Measurements from ENCODE around the gene KCNIP1. TPM values are rescaled to one million over a fixed set of nuclear protein-coding genes. Genes with fewer than 3 reads are reported as not detected.

Gene KCNIP1
- total and polyA plus RNA-seq, 10 of the 15 experiments (the other 5 are each of a cell fraction or from before 2014, with no cell fraction given): not detected

DNA sequence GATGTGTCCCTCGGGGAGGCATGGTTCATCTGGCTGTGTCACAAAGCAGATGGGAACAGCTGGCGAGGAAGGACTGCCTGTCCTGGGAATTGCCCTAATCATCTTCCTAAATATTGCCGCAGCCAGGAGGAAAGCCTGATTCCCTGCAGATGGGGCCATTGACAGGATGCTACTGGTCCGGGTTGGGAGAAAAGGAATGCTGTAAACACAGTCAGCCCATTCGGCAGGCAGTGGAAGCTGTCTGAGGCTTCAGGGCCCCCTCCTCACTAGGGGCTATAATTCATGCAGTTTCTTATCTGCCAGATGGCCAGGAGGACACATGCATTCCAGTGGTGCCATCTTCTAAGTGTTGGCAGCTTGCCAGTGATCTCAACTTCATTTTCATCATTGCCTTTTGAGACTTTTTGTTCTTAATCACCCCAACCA, 110.3 kb downstream of the KCNIP1 start (continued):
- TF ChIP-seq, protein P1, sequence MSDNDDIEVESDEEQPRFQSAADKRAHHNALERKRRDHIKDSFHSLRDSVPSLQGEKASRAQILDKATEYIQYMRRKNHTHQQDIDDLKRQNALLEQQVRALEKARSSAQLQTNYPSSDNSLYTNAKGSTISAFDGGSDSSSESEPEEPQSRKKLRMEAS (IDR thresholded peaks at IDR 0.05; ENCODE audit: low read depth, low read length): no peak

- H3K27ac ChIP-seq (ENCODE audit: control insufficient read depth, insufficient read depth): no peak overlapping the region
- FAIRE-seq (no peak), DNase-seq (ENCODE audit: low read depth, low spot score) (no peak), ATAC-seq (no peak)
- no peak overlapping the region for H3K9ac ChIP-seq (ENCODE audit: control insufficient read depth, insufficient read depth, low read length)
- no peaks in the 10 kb centered on the region for H3K79me2 ChIP-seq (ENCODE audit: control insufficient read depth, insufficient read depth, low read length)
- ChIA-PET CTCF (interaction anchor here (1.1 kb wide), 1 partner anchor 188 kb away, joined by 4 read pairs; no protein-coding TSS in a partner anchor), RAD21 (ENCODE audit: unreplicated experiment) (interaction anchor here (1.1 kb wide), 1 partner anchor 20 kb away, joined by 3 read pairs; no protein-coding TSS in a partner anchor), POLR2A (interaction anchor here (0.6 kb wide), 1 partner anchor 505 kb away, joined by 3 read pairs; no protein-coding TSS in a partner anchor), SMC1A (ENCODE audit: uncharacterized antibody, unreplicated experiment) (no interaction called here)
- no TSS peak for BruUV-seq (replicated peaks)
- intact Hi-C loops (cut with micrococcal nuclease; ENCODE audit: unreplicated experiment): no loop called here
- 9% methylated on average over 7 of the region's 7 CpGs for WGBS (ENCODE audit: insufficient coverage, insufficient replicate concordance, low lambda C conversion rate, missing lambda C conversion rate)
- no peak overlapping the region for H2AFZ ChIP-seq (ENCODE audit: control insufficient read depth, low read depth, low read length)
- H3K9me3 ChIP-seq (replicated peaks; ENCODE audit: control insufficient read depth, insufficient read depth, low read length): no peaks in the 10 kb centered on the region
- no peak overlapping the region for H3K4me2 ChIP-seq (ENCODE audit: control insufficient read depth, insufficient read depth)
- H3K27me3 ChIP-seq (replicated peaks in 1 of 2; ENCODE audit: control insufficient read depth in 2 of 2, insufficient read depth in 2 of 2, low read length in 1 of 2): peaks cover 2 to 4% of the 10 kb centered on the region in 2 experiments; a peak in 2 of 4 replicates
- H3K4me1 ChIP-seq (ENCODE audit: control insufficient read depth, insufficient read depth, low read length): no peaks in the 10 kb centered on the region
- in situ Hi-C loops (cut with MboI): no loop called here
- H3K4me3 ChIP-seq: no peak overlapping the region
- no peaks in the 10 kb centered on the region for H3K36me3 ChIP-seq (ENCODE audit: control insufficient read depth in 2 of 2, insufficient read depth in 2 of 2, low read length in 1 of 2)
- H4K20me1 ChIP-seq (ENCODE audit: control insufficient read depth, insufficient read depth): no peaks in the 10 kb centered on the region
- TF ChIP-seq CHD4 (IDR thresholded peaks at IDR 0.05): no peak
- TF ChIP-seq POU2F2 (IDR thresholded peaks at IDR 0.05; ENCODE audit: borderline replicate concordance, low read depth, low read length): no peak
- TF ChIP-seq YBX1 (IDR thresholded peaks at IDR 0.05): no peak
- TF ChIP-seq, protein P2, sequence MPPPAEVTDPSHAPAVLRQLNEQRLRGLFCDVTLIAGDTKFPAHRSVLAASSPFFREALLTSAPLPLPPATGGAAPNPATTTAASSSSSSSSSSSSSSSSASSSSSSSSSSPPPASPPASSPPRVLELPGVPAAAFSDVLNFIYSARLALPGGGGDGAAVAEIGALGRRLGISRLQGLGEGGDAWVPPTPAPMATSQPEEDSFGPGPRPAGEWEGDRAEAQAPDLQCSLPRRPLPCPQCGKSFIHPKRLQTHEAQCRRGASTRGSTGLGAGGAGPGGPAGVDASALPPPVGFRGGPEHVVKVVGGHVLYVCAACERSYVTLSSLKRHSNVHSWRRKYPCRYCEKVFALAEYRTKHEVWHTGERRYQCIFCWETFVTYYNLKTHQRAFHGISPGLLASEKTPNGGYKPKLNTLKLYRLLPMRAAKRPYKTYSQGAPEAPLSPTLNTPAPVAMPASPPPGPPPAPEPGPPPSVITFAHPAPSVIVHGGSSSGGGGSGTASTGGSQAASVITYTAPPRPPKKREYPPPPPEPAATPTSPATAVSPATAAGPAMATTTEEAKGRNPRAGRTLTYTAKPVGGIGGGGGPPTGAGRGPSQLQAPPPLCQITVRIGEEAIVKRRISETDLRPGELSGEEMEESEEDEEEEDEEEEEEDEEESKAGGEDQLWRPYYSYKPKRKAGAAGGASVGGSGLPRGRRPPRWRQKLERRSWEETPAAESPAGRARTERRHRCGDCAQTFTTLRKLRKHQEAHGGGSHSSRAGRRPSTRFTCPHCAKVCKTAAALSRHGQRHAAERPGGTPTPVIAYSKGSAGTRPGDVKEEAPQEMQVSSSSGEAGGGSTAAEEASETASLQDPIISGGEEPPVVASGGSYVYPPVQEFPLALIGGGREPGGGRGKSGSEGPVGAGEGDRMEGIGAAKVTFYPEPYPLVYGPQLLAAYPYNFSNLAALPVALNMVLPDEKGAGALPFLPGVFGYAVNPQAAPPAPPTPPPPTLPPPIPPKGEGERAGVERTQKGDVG (CRISPR knock-in tag; IDR thresholded peaks at IDR 0.05): no peak
- no peak for TF ChIP-seq JUNB (IDR thresholded peaks at IDR 0.05)
- no peak for TF ChIP-seq FOXM1 (IDR thresholded peaks at IDR 0.05; ENCODE audit: low read depth, low read length)
- TF ChIP-seq, protein P3, sequence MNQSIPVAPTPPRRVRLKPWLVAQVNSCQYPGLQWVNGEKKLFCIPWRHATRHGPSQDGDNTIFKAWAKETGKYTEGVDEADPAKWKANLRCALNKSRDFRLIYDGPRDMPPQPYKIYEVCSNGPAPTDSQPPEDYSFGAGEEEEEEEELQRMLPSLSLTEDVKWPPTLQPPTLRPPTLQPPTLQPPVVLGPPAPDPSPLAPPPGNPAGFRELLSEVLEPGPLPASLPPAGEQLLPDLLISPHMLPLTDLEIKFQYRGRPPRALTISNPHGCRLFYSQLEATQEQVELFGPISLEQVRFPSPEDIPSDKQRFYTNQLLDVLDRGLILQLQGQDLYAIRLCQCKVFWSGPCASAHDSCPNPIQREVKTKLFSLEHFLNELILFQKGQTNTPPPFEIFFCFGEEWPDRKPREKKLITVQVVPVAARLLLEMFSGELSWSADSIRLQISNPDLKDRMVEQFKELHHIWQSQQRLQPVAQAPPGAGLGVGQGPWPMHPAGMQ (IDR thresholded peaks at IDR 0.05; ENCODE audit: borderline replicate concordance): no peak
- TF ChIP-seq SREBF2 (IDR thresholded peaks at IDR 0.05; ENCODE audit: low read length): no peak
- no peak for TF ChIP-seq BRCA1 (IDR thresholded peaks at IDR 0.05; ENCODE audit: low read depth, low read length)
- no peak for TF ChIP-seq ESRRA (IDR thresholded peaks at IDR 0.05; ENCODE audit: low read length)
- TF ChIP-seq WRNIP1 (IDR thresholded peaks at IDR 0.05; ENCODE audit: borderline replicate concordance, low read depth, low read length): no peak
- no peak for TF ChIP-seq CEBPZ (IDR thresholded peaks at IDR 0.05; ENCODE audit: low read depth, low read length)
- no peak for TF ChIP-seq ZNF622 (IDR thresholded peaks at IDR 0.05)
- no peak for TF ChIP-seq RELA (IDR thresholded peaks at IDR 0.05; ENCODE audit: borderline replicate concordance, partially characterized antibody)
- no peak for TF ChIP-seq PAX8 (IDR thresholded peaks at IDR 0.05)
- TF ChIP-seq GABPA (IDR thresholded peaks at IDR 0.05; ENCODE audit: low read depth): no peak
Measured at GRCh38 chr5:170614720-170615119, 110.9 kb downstream of the KCNIP1 start.

Data from GM12878 (cell line).